Fibroblast of the aortic adventitia (primary cell): Measurements from ENCODE around the gene PLA2R1. TPM values are rescaled to one million over a fixed set of nuclear protein-coding genes. Genes with fewer than 3 reads are reported as not detected.
"Not testable (repeated sequence)": the region's sequence is repeated elsewhere in the genome, so short reads cannot be mapped to it uniquely, and the experiment has no call there.

ENCODE experiments used
- DNase-seq: peaks from one replicate; pipeline ENCODE4 v3.0.0-alpha.2; 2010; ENCODE audit warnings: low read depth
- H3K4me3 ChIP-seq: 2 replicates; pipeline ENCODE4 v1.5.1; 2011; ENCODE audit warnings: low read depth, mild to moderate bottlenecking, control low read depth, low read length, moderate library complexity
- CTCF ChIP-seq: IDR thresholded peaks from 2 replicates; pipeline ENCODE4 v1.5.1; 2011; ENCODE audit warnings: mild to moderate bottlenecking, low read length, control low read depth, inconsistent platforms; ENCODE audit not compliant: insufficient read depth
- total RNA-seq: library from RNA; depleted of rRNA; stranded (reverse); fragments of >200 nt; gene quantifications from 2 replicates; pipeline ENCODE4 v1.2.3, GENCODE V29; 2012; ENCODE audit warnings: low replicate concordance

PLA2R1 gene
- total RNA-seq, 1 donor, result 27.0 TPM

GRCh38 chr2:160045703-160046210, 16.7 kb downstream of the PLA2R1 start:
- no peak for TF ChIP-seq CTCF
- no peak for DNase-seq
- H3K4me3 ChIP-seq, result no peak overlapping the region

DNA sequence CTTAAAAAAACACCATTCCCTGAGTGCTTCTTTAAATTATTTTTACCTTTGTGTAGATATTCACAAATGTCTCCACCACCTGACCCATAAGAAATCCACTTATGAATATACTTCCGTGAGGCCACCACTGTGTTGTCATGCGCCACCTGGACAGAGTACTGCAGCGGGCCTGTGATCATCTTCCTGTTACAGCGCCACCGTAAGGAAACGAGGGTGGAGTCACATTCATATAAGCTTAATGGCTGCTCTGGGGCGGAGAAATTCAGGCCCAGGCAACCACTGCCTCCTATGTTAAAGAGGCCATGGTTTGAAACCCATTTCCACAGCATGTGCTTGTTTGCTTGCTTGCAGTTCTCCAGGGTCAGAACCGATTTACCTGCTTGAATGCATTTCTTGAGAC, 17.7 kb downstream of the PLA2R1 start:
- TF ChIP-seq CTCF, result no peak
- DNase-seq, result no peak
- no peak overlapping the region for H3K4me3 ChIP-seq

- no peak overlapping the region for H3K4me3 ChIP-seq
- TF ChIP-seq CTCF, result no peak
- DNase-seq, result no peak
These were observed 19.1 kb downstream of the PLA2R1 start for GRCh38 chr2:160043265-160043664.

DNA sequence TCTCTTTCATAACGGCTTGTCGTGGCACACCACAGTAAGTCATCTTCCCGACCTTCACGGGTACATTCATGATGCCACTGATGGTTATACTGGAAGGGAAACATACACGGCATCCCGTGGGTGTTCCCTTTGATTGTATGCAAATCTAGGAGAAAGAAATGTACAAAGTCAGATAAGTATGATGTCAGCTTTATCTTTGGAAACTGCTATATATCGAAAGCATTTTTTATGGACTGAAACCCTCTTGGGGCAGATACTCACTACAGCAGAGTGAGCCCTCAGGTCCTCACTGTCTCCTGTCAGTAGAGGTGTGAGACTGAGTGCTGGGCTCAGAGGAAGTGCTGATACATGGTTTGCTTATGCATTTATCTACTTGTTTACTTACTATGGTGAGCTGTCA, 20.4 kb downstream of the PLA2R1 start:
- DNase-seq, result no peak
- no peak overlapping the region for H3K4me3 ChIP-seq
- no peak for TF ChIP-seq CTCF

- TF ChIP-seq CTCF, result no peak
- no peak overlapping the region for H3K4me3 ChIP-seq
- no peak for DNase-seq
These were observed 21.3 kb downstream of the PLA2R1 start for GRCh38 chr2:160041091-160041490.

DNA sequence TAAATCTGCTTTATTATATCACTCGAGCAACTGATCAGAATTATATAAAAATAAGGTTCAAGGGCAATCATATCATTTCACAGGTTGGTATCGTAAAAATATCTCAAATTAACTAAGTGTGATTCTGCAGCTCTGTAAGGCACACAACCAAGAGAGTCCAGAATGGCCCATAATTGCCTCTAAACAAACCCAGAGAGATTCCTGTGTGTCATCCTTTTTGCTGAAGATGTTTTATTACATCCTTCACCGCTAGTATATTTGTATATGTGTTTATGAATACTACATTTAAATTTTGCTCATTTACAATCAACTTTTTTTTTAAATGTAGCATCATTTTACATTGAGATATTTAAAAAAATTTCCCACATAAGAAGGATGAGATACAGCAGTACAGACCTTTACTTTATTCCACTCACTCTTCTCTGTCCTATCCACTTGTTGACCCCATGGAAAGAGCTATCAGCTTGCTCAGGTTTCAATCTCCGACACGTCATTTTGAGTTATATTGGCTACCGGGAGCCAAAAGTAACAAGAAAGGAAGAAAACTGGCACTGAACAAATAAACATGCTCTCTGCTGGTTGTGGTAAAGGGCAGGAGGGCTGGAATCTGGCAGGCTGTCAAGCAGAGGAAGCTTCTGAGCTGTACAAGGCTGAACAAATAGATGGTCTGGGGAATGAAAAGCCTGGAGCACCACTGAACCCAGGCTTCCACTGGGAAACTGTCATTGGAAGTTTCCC, 23.1 kb downstream of the PLA2R1 start:
- no peak for TF ChIP-seq CTCF
- H3K4me3 ChIP-seq, result no peak overlapping the region
- peak; percentile 42 for DNase-seq

- not testable (repeated sequence) for DNase-seq, H3K4me3 ChIP-seq
These were observed 23.8 kb downstream of the PLA2R1 start for GRCh38 chr2:160038662-160039061.
